ENCODE results near the gene PTPRM.

Gene PTPRM

GRCh38 chr18:7766817-7767216 lies 199.7 kb downstream of the PTPRM start:
- no peak for DNase-seq (ENCODE audit: low read depth)
- no peak overlapping the region for H3K4me3 ChIP-seq (ENCODE audit: low read length)
- TF ChIP-seq CTCF (conservative IDR thresholded peaks at IDR 0.05; ENCODE audit: low read depth, low read length) = no peak

GRCh38 chr18:7770908-7771307 lies 203.8 kb downstream of the PTPRM start:
- TF ChIP-seq CTCF (conservative IDR thresholded peaks at IDR 0.05; ENCODE audit: low read depth, low read length) = no peak
- DNase-seq (ENCODE audit: low read depth) = no peak
- H3K4me3 ChIP-seq (ENCODE audit: low read length) = no peak overlapping the region

GRCh38 chr18:7772510-7772888 lies 205.4 kb downstream of the PTPRM start:
- no peak for TF ChIP-seq CTCF (conservative IDR thresholded peaks at IDR 0.05; ENCODE audit: low read depth, low read length)
- no peak for DNase-seq (ENCODE audit: low read depth)
- H3K4me3 ChIP-seq (ENCODE audit: low read length) = no peak overlapping the region

GRCh38 chr18:7772951-7773350 lies 205.8 kb downstream of the PTPRM start:
- no peak for TF ChIP-seq CTCF (conservative IDR thresholded peaks at IDR 0.05; ENCODE audit: low read depth, low read length)
- DNase-seq (ENCODE audit: low read depth) = no peak
- H3K4me3 ChIP-seq (ENCODE audit: low read length) = no peak overlapping the region

GRCh38 chr18:7775128-7775527 lies 208.0 kb downstream of the PTPRM start:
- TF ChIP-seq CTCF (conservative IDR thresholded peaks at IDR 0.05; ENCODE audit: low read depth, low read length) = no peak
- DNase-seq (ENCODE audit: low read depth) = no peak
- no peak overlapping the region for H3K4me3 ChIP-seq (ENCODE audit: low read length)

GRCh38 chr18:7775843-7776242 lies 208.7 kb downstream of the PTPRM start:
- H3K4me3 ChIP-seq (ENCODE audit: low read length) = no peak overlapping the region
- TF ChIP-seq CTCF (conservative IDR thresholded peaks at IDR 0.05; ENCODE audit: low read depth, low read length) = no peak
- DNase-seq (ENCODE audit: low read depth) = no peak

- H3K4me3 ChIP-seq (ENCODE audit: low read length) = no peak overlapping the region
- no peak for DNase-seq (ENCODE audit: low read depth)
- no peak for TF ChIP-seq CTCF (conservative IDR thresholded peaks at IDR 0.05; ENCODE audit: low read depth, low read length)
Observed at GRCh38 chr18:7778181-7778580, 211.1 kb downstream of the PTPRM start.
